ENCODE data around the gene HOMER2. TPM values are rescaled to one million over a fixed set of nuclear protein-coding genes. Genes with fewer than 3 reads are reported as not detected.

The HOMER2 gene
- total and polyA plus RNA-seq, 2 donors (not counting 3 experiments of a cell fraction or from before 2014, with no cell fraction given) = 0.60 to 0.68 TPM

DNA sequence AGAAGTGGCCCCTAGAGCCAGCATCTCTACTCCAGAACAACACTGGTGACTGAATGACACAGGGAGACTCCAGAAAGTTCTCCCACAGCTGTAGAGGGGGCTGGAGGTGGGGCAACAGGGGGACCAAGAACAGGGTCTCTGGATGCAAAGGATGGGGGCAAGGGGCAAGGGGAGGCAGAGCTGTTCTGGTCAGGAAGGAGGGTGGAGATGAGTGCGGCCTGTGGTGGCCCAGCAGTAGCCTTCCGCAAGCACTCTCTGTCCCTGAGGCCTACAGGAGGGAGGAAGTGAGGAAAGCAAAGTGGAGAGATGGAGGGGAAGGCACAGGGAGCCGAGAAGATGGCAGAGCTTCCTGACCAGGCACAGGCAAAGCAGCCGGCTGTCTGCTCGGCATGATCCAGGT lies 56.5 kb downstream of the HOMER2 start:
- no peaks in the 10 kb centered on the region for H3K9me1 ChIP-seq (replicated peaks; ENCODE audit: control insufficient read depth, extremely low read depth, insufficient read depth, low read length)
- ChIA-PET CTCF (no interaction called here), POLR2A (no interaction called here)
- no peaks in the 10 kb centered on the region for H3K9me3 ChIP-seq (replicated peaks; ENCODE audit: control insufficient read depth, insufficient read depth, low read length)
- H3K4me1 ChIP-seq (ENCODE audit: control insufficient read depth, extremely low read depth, insufficient read depth, low read length) = no peaks in the 10 kb centered on the region
- no peaks in the 10 kb centered on the region for H3K36me3 ChIP-seq (ENCODE audit: control insufficient read depth in 2 of 2, extremely low read depth in 1 of 2, insufficient read depth in 2 of 2, low read length in 2 of 2)
- no TSS peak for BruUV-seq (replicated peaks)
- DNase-seq (ENCODE audit: low read depth, low spot score) = no peak
- H3K79me2 ChIP-seq (ENCODE audit: control insufficient read depth, insufficient read depth, low read length) = no peaks in the 10 kb centered on the region
- TF ChIP-seq JUN (IDR thresholded peaks at IDR 0.05; ENCODE audit: borderline replicate concordance, insufficient read depth, insufficient read length, low read depth) (no peak), POLR2AphosphoS5 (IDR thresholded peaks at IDR 0.05; ENCODE audit: insufficient read depth, low read depth, low read length) (no peak), MYC (IDR thresholded peaks at IDR 0.05; ENCODE audit: low read depth, low read length) (no peak), EZH2 (IDR thresholded peaks at IDR 0.05; ENCODE audit: borderline replicate concordance, low read depth, low read length, severe bottlenecking) (no peak), POLR2A (IDR thresholded peaks at IDR 0.05; ENCODE audit: low read depth, low read length) (no peak), GATA2 (IDR thresholded peaks at IDR 0.05; ENCODE audit: insufficient read depth, insufficient read length, low read depth, low read length) (no peak), FOS (IDR thresholded peaks at IDR 0.05; ENCODE audit: borderline replicate concordance, insufficient read depth, low read length) (no peak)
- TF ChIP-seq, protein P1, sequence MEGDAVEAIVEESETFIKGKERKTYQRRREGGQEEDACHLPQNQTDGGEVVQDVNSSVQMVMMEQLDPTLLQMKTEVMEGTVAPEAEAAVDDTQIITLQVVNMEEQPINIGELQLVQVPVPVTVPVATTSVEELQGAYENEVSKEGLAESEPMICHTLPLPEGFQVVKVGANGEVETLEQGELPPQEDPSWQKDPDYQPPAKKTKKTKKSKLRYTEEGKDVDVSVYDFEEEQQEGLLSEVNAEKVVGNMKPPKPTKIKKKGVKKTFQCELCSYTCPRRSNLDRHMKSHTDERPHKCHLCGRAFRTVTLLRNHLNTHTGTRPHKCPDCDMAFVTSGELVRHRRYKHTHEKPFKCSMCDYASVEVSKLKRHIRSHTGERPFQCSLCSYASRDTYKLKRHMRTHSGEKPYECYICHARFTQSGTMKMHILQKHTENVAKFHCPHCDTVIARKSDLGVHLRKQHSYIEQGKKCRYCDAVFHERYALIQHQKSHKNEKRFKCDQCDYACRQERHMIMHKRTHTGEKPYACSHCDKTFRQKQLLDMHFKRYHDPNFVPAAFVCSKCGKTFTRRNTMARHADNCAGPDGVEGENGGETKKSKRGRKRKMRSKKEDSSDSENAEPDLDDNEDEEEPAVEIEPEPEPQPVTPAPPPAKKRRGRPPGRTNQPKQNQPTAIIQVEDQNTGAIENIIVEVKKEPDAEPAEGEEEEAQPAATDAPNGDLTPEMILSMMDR (IDR thresholded peaks at IDR 0.05; ENCODE audit: extremely low read depth in 1 of 2, insufficient read depth in 1 of 2, low read depth in 1 of 2, low read length in 2 of 2) = no peak
- TF ChIP-seq, protein P2, sequence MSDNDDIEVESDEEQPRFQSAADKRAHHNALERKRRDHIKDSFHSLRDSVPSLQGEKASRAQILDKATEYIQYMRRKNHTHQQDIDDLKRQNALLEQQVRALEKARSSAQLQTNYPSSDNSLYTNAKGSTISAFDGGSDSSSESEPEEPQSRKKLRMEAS (IDR thresholded peaks at IDR 0.05; ENCODE audit: insufficient read depth, insufficient read length) = no peak
- no peak overlapping the region for H2AFZ ChIP-seq (ENCODE audit: low read depth, low read length)
- H3K4me3 ChIP-seq (replicated peaks in 1 of 3; ENCODE audit: insufficient read depth in 1 of 3, low read depth in 1 of 3, low read length in 3 of 3) = no peak overlapping the region
- no peak overlapping the region for H3K4me2 ChIP-seq (ENCODE audit: insufficient read depth, low read length)
- intact Hi-C loops (cut with micrococcal nuclease) = no loop called here
- H3K27ac ChIP-seq (ENCODE audit: insufficient read depth, low read depth, low read length) = no peak overlapping the region
- dilution Hi-C loops (cut with MboI; ENCODE audit: extremely low pct_ligation_motif_present, low sequenced_read_pairs) = no loop called here
- H4K20me1 ChIP-seq (replicated peaks; ENCODE audit: control insufficient read depth, extremely low read depth, insufficient read depth, low read length) = no peaks in the 10 kb centered on the region
- no peak overlapping the region for H3K9ac ChIP-seq (replicated peaks; ENCODE audit: extremely low read depth, insufficient read depth, low read length)
- H3K27me3 ChIP-seq (ENCODE audit: control insufficient read depth in 2 of 2, insufficient read depth in 2 of 2, low read length in 2 of 2) = no peaks in the 10 kb centered on the region
- no peak for FAIRE-seq

Data from endothelial cell of umbilical vein (primary cell).